H1 (cell line): ENCODE measurements around the gene SAMD14. TPM values are rescaled to one million over a fixed set of nuclear protein-coding genes. Genes with fewer than 3 reads are reported as not detected.

Experiments
- CTCF ChIA-PET: fragments of 300-600 bp; sonication (Branson Sonifier 250); formaldehyde crosslinking; loops from one replicate; lab custom pipeline; 2021; ENCODE audit not compliant: partially characterized antibody; lab: Charles Lee
- POLR2A ChIA-PET: fragments of 300-600 bp; sonication (Branson Sonifier 250); formaldehyde crosslinking; loops from one replicate; lab custom pipeline; 2021; ENCODE audit warnings: inconsistent platforms; ENCODE audit not compliant: partially characterized antibody; lab: Charles Lee
- DNase-seq, 2 experiments: peaks; one replicate each; pipeline versions ENCODE4 v3.0.0 to v3.0.0-alpha.2; 2010 to 2022; ENCODE audit warnings: low spot score in 2 of 2, low read depth in 1 of 2, mixed read lengths in 1 of 2
- FAIRE-seq: peaks from 2 replicates; lab custom pipeline; 2011; peaks lifted over from hg19 to GRCh38; lab: Jason Lieb, UNC
- H2AFZ ChIP-seq: 2 replicates; pipeline ENCODE4 v1.8.1; 2012; ENCODE audit warnings: low read length, inconsistent platforms
- H2AK5ac ChIP-seq: 2 replicates; pipeline ENCODE4 v1.6.1; 2013; ENCODE audit warnings: low read depth, low read length
- H2BK120ac ChIP-seq: replicated peaks from 2 replicates; pipeline ENCODE3; 2013; ENCODE audit warnings: low read depth, low read length, inconsistent platforms
- H2BK12ac ChIP-seq: 2 replicates; pipeline ENCODE4 v1.6.1; 2013; ENCODE audit warnings: low read depth, low read length
- H2BK15ac ChIP-seq: 2 replicates; pipeline ENCODE4 v1.6.1; 2013; ENCODE audit warnings: low read length
- H2BK20ac ChIP-seq: 2 replicates; pipeline ENCODE4 v1.6.1; 2013; ENCODE audit warnings: low read length
- H2BK5ac ChIP-seq: 2 replicates; pipeline ENCODE4 v1.6.1; 2013; ENCODE audit warnings: low read depth, low read length
- H3K14ac ChIP-seq: 2 replicates; pipeline ENCODE4 v1.6.1; 2013; ENCODE audit warnings: inconsistent platforms; ENCODE audit not compliant: insufficient read length
- H3K18ac ChIP-seq: 2 replicates; pipeline ENCODE4 v1.6.1; 2013; ENCODE audit warnings: low read length; ENCODE audit errors: extremely low read depth
- H3K23ac ChIP-seq: 2 replicates; pipeline ENCODE4 v1.6.1; 2013; ENCODE audit warnings: inconsistent platforms; ENCODE audit not compliant: insufficient read length
- H3K23me2 ChIP-seq: 2 replicates; pipeline ENCODE4 v1.6.1; 2013; ENCODE audit warnings: low read depth, low read length
- H3K27ac ChIP-seq: 2 replicates; pipeline ENCODE4 v1.6.1; 2011; ENCODE audit warnings: low read depth, low read length, inconsistent platforms
- H3K27me3 ChIP-seq, 4 experiments: replicated peaks in 1 of 4; 1 replicate in 1 of 4; 2 replicates in 3 of 4; pipeline versions ENCODE4 v1.6.1 to v1.8.1; 2011 to 2013; ENCODE audit warnings: low read length in 3 of 4, mild to moderate bottlenecking in 3 of 4, inconsistent platforms in 2 of 4, mixed read lengths in 2 of 4, moderate library complexity in 1 of 4; ENCODE audit not compliant: control insufficient read depth in 3 of 4, insufficient read depth in 3 of 4; ENCODE audit errors: extremely low read depth in 1 of 4
- H3K36me3 ChIP-seq, 4 experiments: 2 replicates each; pipeline versions ENCODE4 v1.6.1 to v1.8.1; 2011 to 2013; ENCODE audit warnings: mild to moderate bottlenecking in 4 of 4, low read length in 3 of 4, moderate library complexity in 2 of 4, control low read depth in 1 of 4, inconsistent platforms in 1 of 4; ENCODE audit not compliant: insufficient read depth in 4 of 4, control insufficient read depth in 2 of 4
- H3K4ac ChIP-seq: replicated peaks from 2 replicates; pipeline ENCODE3; 2013; ENCODE audit warnings: low read length, low read depth, mixed read lengths, inconsistent platforms; ENCODE audit not compliant: insufficient read length
- H3K4me1 ChIP-seq, 4 experiments: replicated peaks in 1 of 4; 1 replicate in 1 of 4; 2 replicates in 3 of 4; pipeline versions ENCODE4 v1.6.1 to v1.8.1; 2011 to 2013; ENCODE audit warnings: low read length in 3 of 4, inconsistent platforms in 2 of 4, mixed read lengths in 1 of 4; ENCODE audit not compliant: insufficient read depth in 4 of 4, control insufficient read depth in 3 of 4
- H3K4me2 ChIP-seq, 2 experiments: 2 replicates each; pipeline versions ENCODE4 v1.6.1 to v1.8.1; 2011 to 2013; ENCODE audit warnings: low read depth in 2 of 2, low read length in 2 of 2, control low read depth in 1 of 2, inconsistent platforms in 1 of 2, mild to moderate bottlenecking in 1 of 2; ENCODE audit not compliant: insufficient read depth in 1 of 2
- H3K4me3 ChIP-seq, 4 experiments: fragments of 200-600, 300-600 bp in 1 of 4; sonication (generic), shearing (Covaris generic), sonication (Bioruptor Twin) in 1 of 4; 2 replicates each; pipeline versions ENCODE4 v1.5.1 to v1.8.1; 2011 to 2016; ENCODE audit warnings: low read length in 4 of 4, low read depth in 3 of 4, control low read depth in 2 of 4, inconsistent platforms in 2 of 4, mild to moderate bottlenecking in 2 of 4, mixed read lengths in 1 of 4, moderate library complexity in 1 of 4; ENCODE audit not compliant: insufficient read depth in 2 of 4; ENCODE audit errors: extremely low read depth in 1 of 4
- H3K56ac ChIP-seq: replicated peaks from 2 replicates; pipeline ENCODE3; 2013; ENCODE audit warnings: low read depth, mild to moderate bottlenecking, mixed read lengths, low read length, inconsistent platforms; ENCODE audit not compliant: insufficient read length
- H3K79me1 ChIP-seq: 2 replicates; pipeline ENCODE4 v1.6.1; 2013; ENCODE audit warnings: low read depth, low read length, control low read depth
- H3K79me2 ChIP-seq, 2 experiments: 2 replicates each; pipeline versions ENCODE4 v1.6.1 to v1.8.1; 2012 to 2013; ENCODE audit warnings: low read length in 2 of 2, mild to moderate bottlenecking in 2 of 2, inconsistent platforms in 1 of 2; ENCODE audit not compliant: insufficient read depth in 2 of 2, control insufficient read depth in 1 of 2
- H3K9ac ChIP-seq, 4 experiments: replicated peaks in 1 of 4; 1 replicate in 1 of 4; 2 replicates in 3 of 4; pipeline versions ENCODE4 v1.6.1 to v1.8.1; 2011 to 2013; ENCODE audit warnings: low read depth in 3 of 4, low read length in 3 of 4, control low read depth in 2 of 4, mild to moderate bottlenecking in 2 of 4, moderate library complexity in 2 of 4, inconsistent platforms in 1 of 4; ENCODE audit errors: extremely low read depth in 1 of 4
- H3K9me3 ChIP-seq, 2 experiments: 2 replicates each; pipeline versions ENCODE4 v1.6.1 to v1.8.1; 2012 to 2013; ENCODE audit warnings: mild to moderate bottlenecking in 2 of 2, moderate library complexity in 2 of 2, control low read depth in 1 of 2, inconsistent platforms in 1 of 2, low read depth in 1 of 2, low read length in 1 of 2, mixed read lengths in 1 of 2; ENCODE audit not compliant: insufficient read depth in 2 of 2
- H4K20me1 ChIP-seq, 2 experiments: replicated peaks in 1 of 2; 2 replicates each; pipeline versions ENCODE3 to v1.8.1; 2011 to 2013; ENCODE audit warnings: inconsistent platforms in 2 of 2, low read length in 2 of 2, mild to moderate bottlenecking in 1 of 2; ENCODE audit not compliant: insufficient read depth in 2 of 2, control insufficient read depth in 1 of 2
- H4K5ac ChIP-seq: 2 replicates; pipeline ENCODE4 v1.6.1; 2013; ENCODE audit warnings: low read length, low read depth, mixed read lengths, inconsistent platforms; ENCODE audit not compliant: insufficient read length
- H4K8ac ChIP-seq: 2 replicates; pipeline ENCODE4 v1.8.0; 2013; ENCODE audit warnings: mild to moderate bottlenecking, moderate library complexity, low read length, inconsistent platforms; ENCODE audit not compliant: insufficient read depth; ENCODE audit errors: extremely low read depth
- H4K91ac ChIP-seq: replicated peaks from 2 replicates; pipeline ENCODE3; 2013; ENCODE audit warnings: low read length, mixed read lengths, inconsistent platforms; ENCODE audit not compliant: insufficient read length
- CBX5 ChIP-seq: fragments of 300-800, 300-1000 bp; sonication (generic); IDR thresholded peaks from 2 replicates; pipeline ENCODE4 v1.7.1; 2016; ENCODE audit warnings: antibody characterized with exemption, low read length, low read depth
- CEBPB ChIP-seq: IDR thresholded peaks from 2 replicates; pipeline ENCODE4 v1.6.1; 2012; ENCODE audit warnings: low read depth, low read length
- EP300 ChIP-seq, 2 experiments: IDR thresholded peaks; 1 replicate in 1 of 2; 2 replicates in 1 of 2; pipeline ENCODE4 v1.6.1; 2011 to 2012; ENCODE audit warnings: low read depth in 2 of 2, low read length in 2 of 2, mild to moderate bottlenecking in 2 of 2, borderline replicate concordance in 1 of 2, inconsistent platforms in 1 of 2, moderate library complexity in 1 of 2
- FOSL1 ChIP-seq: IDR thresholded peaks from 2 replicates; pipeline ENCODE4 v1.6.1; 2011; ENCODE audit warnings: mild to moderate bottlenecking, low read depth, low read length, moderate library complexity; ENCODE audit not compliant: insufficient read depth
- HDAC2 ChIP-seq, 2 experiments: fragments of 300-600 bp in 1 of 2; sonication (generic) in 1 of 2; IDR thresholded peaks; 2 replicates each; pipeline ENCODE4 v1.6.1; 2011 to 2012; ENCODE audit warnings: low read depth in 2 of 2, low read length in 2 of 2, mild to moderate bottlenecking in 2 of 2, moderate library complexity in 2 of 2, borderline replicate concordance in 1 of 2, inconsistent platforms in 1 of 2
- HDAC6 ChIP-seq: IDR thresholded peaks from one replicate; pipeline ENCODE4 v1.7.1; 2012; ENCODE audit warnings: low read depth, mild to moderate bottlenecking, inconsistent platforms, low read length, moderate library complexity
- PHF8 ChIP-seq: fragments of 200-600 bp; sonication (generic); conservative IDR thresholded peaks from 2 replicates; pipeline ENCODE4 v1.7.1; 2012; ENCODE audit warnings: low read depth, mild to moderate bottlenecking, inconsistent platforms, low read length, moderate library complexity
- RAD21 ChIP-seq, 2 experiments: IDR thresholded peaks in 1 of 2; conservative IDR thresholded peaks in 1 of 2; 2 replicates each; pipeline ENCODE4 v1.6.1; 2011; ENCODE audit warnings: low read depth in 2 of 2, low read length in 2 of 2, improper control_type of control experiment in 1 of 2, inconsistent platforms in 1 of 2, mild to moderate bottlenecking in 1 of 2, moderate library complexity in 1 of 2
- RNF2 ChIP-seq: fragments of 200-900, 300-1000 bp; sonication (generic); IDR thresholded peaks from 2 replicates; pipeline ENCODE4 v1.7.1; 2016; ENCODE audit warnings: borderline replicate concordance, low read depth, mild to moderate bottlenecking, antibody characterized with exemption, low read length; ENCODE audit not compliant: poor library complexity, severe bottlenecking; ENCODE audit errors: missing control alignments
- SRF ChIP-seq: IDR thresholded peaks from 2 replicates; pipeline ENCODE4 v1.6.1; 2011; ENCODE audit warnings: mild to moderate bottlenecking, low read depth, low read length, moderate library complexity
- TAF1 ChIP-seq: IDR thresholded peaks from 2 replicates; pipeline ENCODE4 v1.6.1; 2011; ENCODE audit warnings: mild to moderate bottlenecking, low read depth, low read length
- YY1 ChIP-seq: IDR thresholded peaks from 2 replicates; pipeline ENCODE4 v1.6.1; 2011; ENCODE audit warnings: low read depth, mild to moderate bottlenecking, low read length
- WGBS, 2 experiments: shearing (Covaris generic) in 1 of 2; methylation state at CpG; one replicate each; pipeline versions ENCODE4 v1.1.6 to v1.1.7; 2013 to 2015; ENCODE audit warnings: low lambda C conversion rate in 2 of 2, mixed read lengths in 2 of 2, inconsistent platforms in 1 of 2, low coverage in 1 of 2, missing lambda C conversion rate in 1 of 2; ENCODE audit not compliant: insufficient replicate concordance in 2 of 2, insufficient coverage in 1 of 2, insufficient read length in 1 of 2; ENCODE audit errors: extremely low coverage in 1 of 2, missing lambda C conversion rate in 1 of 2; 5-methylcytosine and 5-hydroxymethylcytosine counted together
- polyA plus RNA-seq, 7 experiments: library from polyadenylated mRNA; depleted of rRNA in 3 of 7; stranded (reverse) in 5 of 7; unstranded in 2 of 7; fragments of >200 nt in 5 of 7; fragments of 200-250 nt in 2 of 7; gene quantifications; 1 replicate in 5 of 7; 2 replicates in 1 of 7; 4 replicates in 1 of 7; pipeline versions ENCODE4 v1.2.1 to v1.2.3, GENCODE V29; 2011 to 2013; ENCODE audit warnings: missing spikeins in 2 of 7, mixed read lengths in 2 of 7
- total RNA-seq: library from RNA; stranded (reverse); fragmentation: NEBNext Ultra II Directional; extraction: Animal tissue kit (Norgen Biotek cat#: 25700); gene quantifications from 2 replicates; pipeline ENCODE4 v1.2.1, GENCODE V29; 2021

The SAMD14 gene
- total and polyA plus RNA-seq, 2 of the 8 experiments (the other 6 are each of a cell fraction or from before 2014, with no cell fraction given) = 5.7 to 5.8 TPM

DNA sequence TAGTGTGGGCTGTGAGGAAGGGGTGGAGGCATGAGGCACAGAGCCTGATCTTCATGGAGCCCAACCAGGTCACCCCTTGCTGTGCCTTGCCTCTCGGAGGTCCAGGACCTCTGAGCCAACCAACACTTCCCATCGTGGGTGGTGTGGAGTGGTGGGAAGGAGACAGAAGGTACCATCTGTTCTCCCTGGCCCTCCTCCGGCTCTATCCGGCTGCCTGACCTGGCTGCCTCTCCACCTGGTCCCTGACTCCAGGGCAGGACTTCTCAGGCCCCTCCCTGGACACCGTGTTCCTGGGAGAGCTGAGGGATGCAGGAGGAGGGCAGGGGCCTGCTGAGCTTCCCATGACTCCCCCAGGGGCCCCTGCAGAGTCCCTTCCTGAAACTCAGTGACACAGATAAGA is 31.0 kb downstream of the SAMD14 start:
- peaks cover 0 to 25% (median 17%) of the 10 kb centered on the region in 4 experiments; a peak in 6 of 7 replicates for H3K4me1 ChIP-seq
- CTCF ChIA-PET = interaction anchor here (1.2 to 15.7 kb wide), 7 partner anchors 18 to 101 kb away, joined by 3 to 412 read pairs (median 7); no protein-coding TSS in a partner anchor
- H3K23me2 ChIP-seq = peaks cover 17% of the 10 kb centered on the region
- DNase-seq = no peak
- H3K36me3 ChIP-seq = peaks cover 0 to 9% (median 0%) of the 10 kb centered on the region in 4 experiments; a peak in 1 of 8 replicates
- POLR2A ChIA-PET = interaction anchor here (1.4 to 1.7 kb wide), 2 partner anchors 12 to 16 kb away, joined by 5 to 6 read pairs; no protein-coding TSS in a partner anchor
- H3K79me2 ChIP-seq = peaks cover 0 to 4% of the 10 kb centered on the region in 2 experiments; a peak in 1 of 4 replicates
- H2BK15ac ChIP-seq = no peak overlapping the region
- peaks cover 3% of the 10 kb centered on the region for H3K79me1 ChIP-seq
- no peak overlapping the region for H3K4ac ChIP-seq
- H3K27me3 ChIP-seq = peaks cover 0 to 3% (median 0%) of the 10 kb centered on the region in 4 experiments; a peak in 3 of 7 replicates
- no peak overlapping the region for H3K9ac ChIP-seq
- no peak overlapping the region for H4K91ac ChIP-seq
- no peak overlapping the region for H2AFZ ChIP-seq
- no peak overlapping the region for H2BK120ac ChIP-seq
- H2BK20ac ChIP-seq = no peak overlapping the region
- no peak overlapping the region for H3K4me3 ChIP-seq
- no peak overlapping the region for H3K23ac ChIP-seq
- H2BK5ac ChIP-seq = peak overlapping the region; percentile 21; the same call in 1 of the 2 replicates
- no peak overlapping the region for H2AK5ac ChIP-seq
- no peaks in the 10 kb centered on the region for H4K20me1 ChIP-seq
- no peaks in the 10 kb centered on the region for H3K9me3 ChIP-seq
- 96% methylated on average over 4 of the region's 5 CpGs; no CpG with 5 or more reads in 1 of the 2 experiments for WGBS, 2 experiments
- no peak overlapping the region; the same call in 1 of the 2 replicates for H2BK12ac ChIP-seq
- H3K18ac ChIP-seq = no peak overlapping the region
- H3K27ac ChIP-seq = no peak overlapping the region
- no peak overlapping the region; the same call in 1 of the 2 replicates for H4K8ac ChIP-seq
- no peak overlapping the region for H4K5ac ChIP-seq
- H3K56ac ChIP-seq = no peak overlapping the region
- H3K4me2 ChIP-seq = no peak overlapping the region
- FAIRE-seq = no peak
- no peak overlapping the region for H3K14ac ChIP-seq
- TF ChIP-seq FOSL1 = no peak
- TF ChIP-seq HDAC6 = no peak
- no peak for TF ChIP-seq YY1
- no peak for TF ChIP-seq CBX5
- no peak for TF ChIP-seq RNF2
- TF ChIP-seq HDAC2 (IDR thresholded peaks at IDR 0.05; ENCODE audit: borderline replicate concordance in 1 of 2, low read depth in 2 of 2, low read length in 2 of 2) = no peak
- no peak for TF ChIP-seq CEBPB
- no peak for TF ChIP-seq EP300 (IDR thresholded peaks at IDR 0.05; ENCODE audit: borderline replicate concordance in 1 of 2, low read depth in 2 of 2, low read length in 2 of 2)
- no peak for TF ChIP-seq RAD21 (IDR thresholded peaks at IDR 0.05 in 1 of 2, conservative IDR thresholded peaks at IDR 0.05 in 1 of 2; ENCODE audit: low read depth in 2 of 2, low read length in 2 of 2)
- TF ChIP-seq PHF8 = no peak
- no peak for TF ChIP-seq TAF1
- no peak for TF ChIP-seq SRF
